ENCODE results near the gene C16orf82. TPM values are rescaled to one million over a fixed set of nuclear protein-coding genes. Genes with fewer than 3 reads are reported as not detected.

C16orf82 gene
- polyA plus RNA-seq, 1 experiment = not detected

GRCh38 chr16:27108051-27108770 lies 41.5 kb downstream of the C16orf82 start:
- POLR2A ChIA-PET = no interaction called here
- Histone ChIP-seq H3K27me3 (ENCODE audit: control insufficient read depth, insufficient read depth, low read length) (no peaks in the 10 kb centered on the region), H3K4me3 (ENCODE audit: low read depth, low read length) (no peak overlapping the region), H3K36me3 (ENCODE audit: control insufficient read depth, insufficient read depth, low read length) (no peaks in the 10 kb centered on the region)
- no peak for DNase-seq (ENCODE audit: low read depth)
- TF ChIP-seq, protein P1, sequence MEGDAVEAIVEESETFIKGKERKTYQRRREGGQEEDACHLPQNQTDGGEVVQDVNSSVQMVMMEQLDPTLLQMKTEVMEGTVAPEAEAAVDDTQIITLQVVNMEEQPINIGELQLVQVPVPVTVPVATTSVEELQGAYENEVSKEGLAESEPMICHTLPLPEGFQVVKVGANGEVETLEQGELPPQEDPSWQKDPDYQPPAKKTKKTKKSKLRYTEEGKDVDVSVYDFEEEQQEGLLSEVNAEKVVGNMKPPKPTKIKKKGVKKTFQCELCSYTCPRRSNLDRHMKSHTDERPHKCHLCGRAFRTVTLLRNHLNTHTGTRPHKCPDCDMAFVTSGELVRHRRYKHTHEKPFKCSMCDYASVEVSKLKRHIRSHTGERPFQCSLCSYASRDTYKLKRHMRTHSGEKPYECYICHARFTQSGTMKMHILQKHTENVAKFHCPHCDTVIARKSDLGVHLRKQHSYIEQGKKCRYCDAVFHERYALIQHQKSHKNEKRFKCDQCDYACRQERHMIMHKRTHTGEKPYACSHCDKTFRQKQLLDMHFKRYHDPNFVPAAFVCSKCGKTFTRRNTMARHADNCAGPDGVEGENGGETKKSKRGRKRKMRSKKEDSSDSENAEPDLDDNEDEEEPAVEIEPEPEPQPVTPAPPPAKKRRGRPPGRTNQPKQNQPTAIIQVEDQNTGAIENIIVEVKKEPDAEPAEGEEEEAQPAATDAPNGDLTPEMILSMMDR (IDR thresholded peaks at IDR 0.05; ENCODE audit: insufficient read depth, low read depth, low read length) = no peak
- CTCF ChIA-PET = no interaction called here

DNA sequence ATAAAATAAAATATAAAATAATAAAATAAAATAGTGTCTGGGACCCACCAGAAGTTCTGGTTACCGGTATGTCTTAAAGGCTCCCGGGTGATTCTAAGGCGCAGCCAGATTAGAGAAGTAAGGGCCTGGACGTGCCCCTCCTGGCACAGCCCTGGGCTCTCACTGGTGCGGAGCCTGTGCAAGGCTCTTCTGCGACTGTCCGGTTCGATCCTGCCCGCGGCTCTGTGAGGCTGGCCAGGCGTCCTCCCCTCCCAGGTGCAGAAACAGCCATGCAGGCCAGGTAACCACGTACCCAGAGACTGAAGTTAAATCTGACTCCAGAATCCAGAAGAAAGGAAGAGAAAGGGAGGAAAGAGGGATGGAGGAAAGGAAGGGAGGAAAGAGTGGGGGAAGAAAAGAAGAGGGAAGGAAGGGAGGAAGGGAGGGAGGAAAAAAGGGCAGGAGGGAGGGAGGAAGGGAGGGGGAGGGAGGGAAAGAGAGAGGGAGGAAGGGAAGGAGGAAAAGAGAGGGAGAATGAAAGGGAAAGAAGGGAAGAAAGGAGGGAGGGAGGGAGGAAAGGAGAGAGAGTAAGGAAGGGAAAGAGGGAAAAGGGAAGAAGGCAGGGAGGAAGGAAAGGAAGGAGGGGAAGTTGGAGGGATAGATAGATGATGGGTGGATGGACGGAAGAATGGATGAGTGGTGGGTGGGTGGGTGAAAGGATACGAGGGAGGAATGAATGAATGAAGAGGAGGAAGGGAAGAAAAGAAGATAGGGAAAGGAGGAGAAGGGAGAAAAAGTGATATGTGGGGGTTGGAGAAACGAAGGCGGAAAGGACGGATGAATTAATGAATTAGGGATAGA lies 42.3 kb downstream of the C16orf82 start:
- TF ChIP-seq, protein P1 (IDR thresholded peaks at IDR 0.05; ENCODE audit: insufficient read depth, low read depth, low read length) = no peak
- H3K4me3 ChIP-seq (ENCODE audit: low read depth, low read length) = peak overlapping the region; percentile 32
- POLR2A ChIA-PET = no interaction called here

DNA sequence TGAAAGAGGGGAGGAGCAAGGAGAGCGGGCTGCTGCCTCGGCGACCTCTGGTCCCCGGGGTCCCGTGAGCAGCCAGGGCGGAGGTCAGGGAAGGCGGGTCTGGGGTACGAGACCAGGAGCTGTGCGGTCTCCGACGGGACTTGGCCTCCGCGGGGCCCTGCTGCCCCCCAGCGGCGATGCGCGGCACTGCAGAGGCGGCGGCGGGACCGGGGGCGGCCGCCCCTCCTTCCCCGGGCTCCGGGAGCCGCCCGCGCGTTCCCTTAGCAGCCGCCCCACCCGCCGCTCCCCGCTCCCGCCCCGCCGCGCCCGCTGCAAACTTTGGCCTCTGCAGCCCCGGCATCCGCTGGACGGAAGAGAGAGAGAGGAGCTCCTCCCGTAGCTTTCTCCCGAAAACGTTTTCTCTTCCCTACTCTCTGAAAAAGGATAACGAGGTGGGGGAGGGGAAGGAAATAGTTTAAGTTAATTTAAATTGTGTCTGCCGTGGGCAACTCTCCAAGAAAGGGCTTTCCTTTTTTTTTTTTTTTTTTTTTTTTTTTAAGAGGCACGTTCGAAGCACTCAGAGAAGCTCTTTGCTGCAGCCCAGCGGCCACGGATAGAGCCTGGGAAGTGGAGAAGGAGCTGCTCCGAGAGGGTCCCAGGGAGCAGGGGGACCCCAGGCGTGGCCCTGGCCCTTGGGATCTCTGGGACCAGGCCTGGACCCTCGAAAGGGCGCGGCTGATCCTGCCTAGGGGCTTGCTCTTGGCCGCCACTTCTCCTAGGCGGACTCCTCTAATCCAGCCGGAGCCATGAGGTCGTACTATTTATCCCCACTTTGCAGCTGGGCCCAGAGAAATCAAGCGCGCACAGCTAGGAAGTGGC lies 43.2 kb downstream of the C16orf82 start:
- peak; percentile 9 for DNase-seq (ENCODE audit: low read depth)
- Histone ChIP-seq H3K4me3 (ENCODE audit: low read depth, low read length) (peak overlapping the region; percentile 45), H3K36me3 (ENCODE audit: control insufficient read depth, insufficient read depth, low read length) (no peaks in the 10 kb centered on the region), H3K27me3 (ENCODE audit: control insufficient read depth, insufficient read depth, low read length) (no peaks in the 10 kb centered on the region)
- POLR2A ChIA-PET = interaction anchor here (0.7 kb wide), 2 partner anchors 176 to 595 kb away, joined by 11 to 13 read pairs; no protein-coding TSS in a partner anchor
- TF ChIP-seq, protein P1 (IDR thresholded peaks at IDR 0.05; ENCODE audit: insufficient read depth, low read depth, low read length) = peak; percentile 73
- CTCF ChIA-PET = interaction anchor here (0.6 to 2.3 kb wide), 28 partner anchors 11 to 1876 kb away, joined by 3 to 17 read pairs (median 4); no protein-coding TSS in a partner anchor

More for the DNA sequence above, 42.3 kb downstream of the C16orf82 start:
- no peaks in the 10 kb centered on the region for H3K27me3 ChIP-seq (ENCODE audit: control insufficient read depth, insufficient read depth, low read length)
- no peak for DNase-seq (ENCODE audit: low read depth)
- CTCF ChIA-PET = interaction anchor here (0.6 to 2.3 kb wide), 19 partner anchors 11 to 1849 kb away, joined by 3 to 17 read pairs (median 4); no protein-coding TSS in a partner anchor
- no peaks in the 10 kb centered on the region for H3K36me3 ChIP-seq (ENCODE audit: control insufficient read depth, insufficient read depth, low read length)

DNA sequence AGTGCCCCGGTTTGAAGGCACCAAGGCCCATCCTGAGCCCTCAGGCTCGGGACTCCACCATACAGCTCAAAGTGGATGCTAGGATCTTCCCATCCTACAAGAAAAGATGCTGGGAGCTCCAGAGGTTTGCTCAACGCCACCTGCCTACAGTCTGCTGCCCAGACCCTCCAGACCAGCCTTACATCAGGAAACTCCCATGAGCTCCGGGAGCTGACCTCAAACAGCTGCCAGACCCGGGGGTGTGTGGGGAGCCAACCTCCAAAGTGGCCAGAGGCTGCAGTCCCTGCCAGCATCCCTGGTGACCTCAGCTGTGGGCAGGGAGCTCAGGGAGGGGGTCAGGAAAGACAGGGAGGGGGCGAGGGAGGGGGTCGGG lies 43.8 kb downstream of the C16orf82 start:
- Histone ChIP-seq H3K27me3 (ENCODE audit: control insufficient read depth, insufficient read depth, low read length) (no peaks in the 10 kb centered on the region), H3K36me3 (ENCODE audit: control insufficient read depth, insufficient read depth, low read length) (no peaks in the 10 kb centered on the region), H3K4me3 (ENCODE audit: low read depth, low read length) (no peak overlapping the region; the same call in 1 of the 2 replicates)
- ChIA-PET POLR2A (interaction anchor here (0.7 kb wide), 2 partner anchors 177 to 595 kb away, joined by 11 to 13 read pairs; no protein-coding TSS in a partner anchor), CTCF (interaction anchor here (0.6 to 2.3 kb wide), 19 partner anchors 11 to 1877 kb away, joined by 3 to 17 read pairs (median 5); no protein-coding TSS in a partner anchor)
- TF ChIP-seq, protein P1 (IDR thresholded peaks at IDR 0.05; ENCODE audit: insufficient read depth, low read depth, low read length) = no peak
- no peak for DNase-seq (ENCODE audit: low read depth)
